Right lung (tissue), 5 donors: Measurements from ENCODE around the gene SDR42E2. TPM values are rescaled to one million over a fixed set of nuclear protein-coding genes. Genes with fewer than 3 reads are reported as not detected.

Experiments used
- polyA plus RNA-seq, 5 donors: library from polyadenylated mRNA; unstranded; fragments of 120-200 nt; gene quantifications; one replicate each; pipeline versions ENCODE4 v1.2.1 to v1.2.3, GENCODE V29; 2013; ENCODE audit warnings: inconsistent platforms in 1 of 5, low replicate concordance in 1 of 5; ENCODE audit not compliant: insufficient read length in 5 of 5, insufficient read depth in 1 of 5

SDR42E2 gene
- polyA plus RNA-seq, 5 donors = 0.07 to 0.36 (median 0.14) TPM

Other genes starting within 250 kb of the SDR42E2 start
- gene UQCRC2, start 209.1 kb upstream of the SDR42E2 start, polyA plus RNA-seq = 100 to 1,000 TPM; 222 to 296 (median 272) TPM
- under 1 TPM; 0.17 to 0.79 (median 0.45) TPM for gene PDZD9, start 161.4 kb upstream of the SDR42E2 start, polyA plus RNA-seq
- gene MOSMO, start 154.4 kb upstream of the SDR42E2 start, polyA plus RNA-seq = 10 to 100 TPM; 19.5 to 34.3 (median 27.6) TPM
- 1 to 10 TPM; 1.4 to 6.9 (median 6.0) TPM for gene VWA3A, start 70.0 kb upstream of the SDR42E2 start, polyA plus RNA-seq
- 10 to 100 TPM; 18.8 to 25.9 (median 20.3) TPM for gene EEF2K, start 43.8 kb downstream of the SDR42E2 start, polyA plus RNA-seq
- gene POLR3E, start 134.9 kb downstream of the SDR42E2 start, polyA plus RNA-seq = 10 to 100 TPM; 48.8 to 65.6 (median 49.7) TPM
- gene CDR2, start 212.1 kb downstream of the SDR42E2 start, polyA plus RNA-seq = 10 to 100 TPM; 23.1 to 31.8 (median 27.3) TPM